Measurements from ENCODE around the gene MEF2D. TPM values are rescaled to one million over a fixed set of nuclear protein-coding genes. Genes with fewer than 3 reads are reported as not detected.

Gene MEF2D
- total RNA-seq, 1 experiment from 2014 or later, result 17.3 TPM

- ChIA-PET POLR2A (ENCODE audit: unreplicated experiment) (no interaction called here), CTCF (no interaction called here)
- intact Hi-C loops (cut with micrococcal nuclease), result no loop called here
- Histone ChIP-seq H3K27ac (ENCODE audit: low read length) (no peak overlapping the region), H3F3A (ENCODE audit: low read length, unreplicated experiment) (no peaks in the 10 kb centered on the region), H3K36me3 (ENCODE audit: low read depth, low read length) (no peaks in the 10 kb centered on the region), H3K27me3 (ENCODE audit: low read length) (peaks cover 98% of the 10 kb centered on the region), H4K20me1 (ENCODE audit: low read length) (no peaks in the 10 kb centered on the region), H3K79me2 (ENCODE audit: low read length) (no peaks in the 10 kb centered on the region), H3K9me3 (ENCODE audit: low read length) (no peaks in the 10 kb centered on the region), H3K9ac (ENCODE audit: low read length) (no peak overlapping the region), H3K4me2 (ENCODE audit: low read length) (no peak overlapping the region), H2AFZ (ENCODE audit: low read length) (no peak overlapping the region), H3K9me2 (replicated peaks; ENCODE audit: low read length) (no peaks in the 10 kb centered on the region), H3K4me3 (ENCODE audit: low read length) (no peak overlapping the region), H3K4me1 (ENCODE audit: insufficient read depth, low read length) (no peaks in the 10 kb centered on the region)
- no peak for ATAC-seq
- DNase-seq, result no peak
- TF ChIP-seq EZH2phosphoT487 (IDR thresholded peaks at IDR 0.05; ENCODE audit: borderline replicate concordance, low read length) (no peak), CTCF (conservative IDR thresholded peaks at IDR 0.05; ENCODE audit: low read depth, low read length) (no peak), EZH2 (IDR thresholded peaks at IDR 0.05; ENCODE audit: low read length, unreplicated experiment) (no peak)
- no TSS peak for BruUV-seq (replicated peaks)
Measured at GRCh38 chr1:156429313-156430060, 71.1 kb downstream of the MEF2D start.

GRCh38 chr1:156428746-156429288 is 71.8 kb downstream of the MEF2D start:
- no peaks in the 10 kb centered on the region for H3K9me2 ChIP-seq (replicated peaks; ENCODE audit: low read length)
- no peaks in the 10 kb centered on the region for H3K36me3 ChIP-seq (ENCODE audit: low read depth, low read length)
- H3K4me3 ChIP-seq (ENCODE audit: low read length), result no peak overlapping the region
- TF ChIP-seq EZH2 (IDR thresholded peaks at IDR 0.05; ENCODE audit: low read length, unreplicated experiment) (no peak), EZH2phosphoT487 (IDR thresholded peaks at IDR 0.05; ENCODE audit: borderline replicate concordance, low read length) (no peak), CTCF (conservative IDR thresholded peaks at IDR 0.05; ENCODE audit: low read depth, low read length) (no peak)
- H3K27ac ChIP-seq (ENCODE audit: low read length), result no peak overlapping the region
- intact Hi-C loops (cut with micrococcal nuclease), result no loop called here
- H2AFZ ChIP-seq (ENCODE audit: low read length), result no peak overlapping the region
- no peaks in the 10 kb centered on the region for H3K9me3 ChIP-seq (ENCODE audit: low read length)
- H3K27me3 ChIP-seq (ENCODE audit: low read length), result peaks cover 96% of the 10 kb centered on the region
- H4K20me1 ChIP-seq (ENCODE audit: low read length), result no peaks in the 10 kb centered on the region
- ATAC-seq (no peak), DNase-seq (no peak)
- H3K4me2 ChIP-seq (ENCODE audit: low read length), result no peak overlapping the region
- ChIA-PET CTCF (no interaction called here), POLR2A (ENCODE audit: unreplicated experiment) (no interaction called here)
- no peaks in the 10 kb centered on the region for H3K79me2 ChIP-seq (ENCODE audit: low read length)
- H3K9ac ChIP-seq (ENCODE audit: low read length), result no peak overlapping the region
- H3K4me1 ChIP-seq (ENCODE audit: insufficient read depth, low read length), result no peaks in the 10 kb centered on the region
- no peaks in the 10 kb centered on the region for H3F3A ChIP-seq (ENCODE audit: low read length, unreplicated experiment)
- BruUV-seq (replicated peaks), result no TSS peak

DNA sequence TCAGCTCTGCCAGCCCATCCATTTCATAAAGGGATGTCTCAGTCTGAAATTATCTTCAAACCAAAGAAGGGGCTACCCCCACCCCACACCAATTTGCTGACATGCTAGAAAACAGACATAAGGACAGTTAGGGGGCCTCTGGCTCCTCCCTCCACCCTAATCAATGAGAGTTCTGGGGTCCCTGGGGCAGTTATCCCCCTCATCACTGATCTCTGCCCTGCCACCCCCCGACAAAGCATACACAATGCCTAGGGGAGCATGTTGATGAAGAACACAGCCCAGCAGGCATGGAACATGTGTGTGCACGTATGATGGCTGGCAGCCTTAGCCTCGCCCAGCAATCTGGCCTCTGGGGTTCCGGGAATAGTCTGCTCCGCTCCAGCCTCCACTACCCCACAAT is 72.6 kb downstream of the MEF2D start:
- intact Hi-C loops (cut with micrococcal nuclease), result no loop called here
- CTCF ChIA-PET, result no interaction called here
- H3K4me3 ChIP-seq (ENCODE audit: low read length), result no peak overlapping the region
- H2AFZ ChIP-seq (ENCODE audit: low read length), result no peak overlapping the region
- DNase-seq, result no peak
- no peak overlapping the region for H3K27ac ChIP-seq (ENCODE audit: low read length)
- no peaks in the 10 kb centered on the region for H3K79me2 ChIP-seq (ENCODE audit: low read length)
- H3F3A ChIP-seq (ENCODE audit: low read length, unreplicated experiment), result no peaks in the 10 kb centered on the region
- no peak overlapping the region for H3K4me2 ChIP-seq (ENCODE audit: low read length)
- no peaks in the 10 kb centered on the region for H3K9me2 ChIP-seq (replicated peaks; ENCODE audit: low read length)
- peaks cover 90% of the 10 kb centered on the region for H3K27me3 ChIP-seq (ENCODE audit: low read length)
- H3K9me3 ChIP-seq (ENCODE audit: low read length), result no peaks in the 10 kb centered on the region
- no peak overlapping the region for H3K9ac ChIP-seq (ENCODE audit: low read length)
- ATAC-seq, result no peak
- no peaks in the 10 kb centered on the region for H3K4me1 ChIP-seq (ENCODE audit: insufficient read depth, low read length)
- POLR2A ChIA-PET (ENCODE audit: unreplicated experiment), result no interaction called here
- TF ChIP-seq CTCF (conservative IDR thresholded peaks at IDR 0.05; ENCODE audit: low read depth, low read length), result no peak
- TF ChIP-seq EZH2 (IDR thresholded peaks at IDR 0.05; ENCODE audit: low read length, unreplicated experiment), result no peak
- no peak for TF ChIP-seq EZH2phosphoT487 (IDR thresholded peaks at IDR 0.05; ENCODE audit: borderline replicate concordance, low read length)
- H4K20me1 ChIP-seq (ENCODE audit: low read length), result no peaks in the 10 kb centered on the region
- H3K36me3 ChIP-seq (ENCODE audit: low read depth, low read length), result no peaks in the 10 kb centered on the region
- no TSS peak for BruUV-seq (replicated peaks)
